Neural progenitor cell (in vitro differentiated cells): ENCODE data around the gene FXYD7. TPM values are rescaled to one million over a fixed set of nuclear protein-coding genes. Genes with fewer than 3 reads are reported as not detected.

Experiments
- DNase-seq: peaks from one replicate; pipeline ENCODE4 v3.0.0-alpha.2; 2016; ENCODE audit warnings: low spot score
- H2AFZ ChIP-seq: fragments of 200-600 bp; sonication (generic); replicated peaks from 2 replicates; pipeline ENCODE4 v1.6.1; 2016; ENCODE audit warnings: antibody characterized with exemption
- H3F3A ChIP-seq: fragments of 200-600 bp; sonication (generic); 2 replicates; pipeline ENCODE4 v1.6.1; 2016; ENCODE audit warnings: antibody characterized with exemption, low read depth
- H3K27ac ChIP-seq: fragments of 200-600 bp; sonication (generic); 2 replicates; pipeline ENCODE4 v1.5.1; 2016; ENCODE audit warnings: mild to moderate bottlenecking
- H3K27me3 ChIP-seq: fragments of 200-600 bp; sonication (generic); 2 replicates; pipeline ENCODE4 v1.6.1; 2016; ENCODE audit warnings: mild to moderate bottlenecking, moderate library complexity
- H3K36me3 ChIP-seq: fragments of 200-600 bp; sonication (generic); 2 replicates; pipeline ENCODE4 v1.5.1; 2016
- H3K4me1 ChIP-seq: fragments of 200-600 bp; sonication (generic); 2 replicates; pipeline ENCODE4 v1.6.1; 2016; ENCODE audit warnings: mixed run types
- H3K4me2 ChIP-seq: fragments of 200-600 bp; sonication (generic); 2 replicates; pipeline ENCODE4 v1.6.1; 2016
- H3K4me3 ChIP-seq: fragments of 200-600 bp; sonication (generic); 2 replicates; pipeline ENCODE4 v1.5.1; 2016
- H3K79me2 ChIP-seq: fragments of 200-600 bp; sonication (generic); 2 replicates; pipeline ENCODE4 v1.6.1; 2016; ENCODE audit warnings: low read depth
- H3K9ac ChIP-seq: fragments of 200-600 bp; sonication (generic); 2 replicates; pipeline ENCODE4 v1.6.1; 2016
- H3K9me3 ChIP-seq: fragments of 200-600 bp; sonication (generic); 2 replicates; pipeline ENCODE4 v1.5.1; 2016; ENCODE audit warnings: low read depth
- H4K20me1 ChIP-seq: fragments of 200-600 bp; sonication (generic); 2 replicates; pipeline ENCODE4 v1.6.1; 2016; ENCODE audit warnings: low read depth
- H3K27ac Mint-ChIP-seq: 3 replicates; pipeline ENCODE4 v1.8.0; 2021; ENCODE audit warnings: mixed read lengths
- H3K27me3 Mint-ChIP-seq: 2 replicates; pipeline ENCODE4 v1.8.0; 2022; ENCODE audit warnings: low read depth, mild to moderate bottlenecking, inconsistent platforms, moderate library complexity, mixed read lengths; ENCODE audit not compliant: insufficient read depth
- H3K36me3 Mint-ChIP-seq: 3 replicates; pipeline ENCODE4 v1.8.0; 2021; ENCODE audit warnings: mixed read lengths
- H3K4me1 Mint-ChIP-seq: 3 replicates; pipeline ENCODE4 v1.8.0; 2021; ENCODE audit warnings: mixed read lengths
- H3K4me3 Mint-ChIP-seq: 3 replicates; pipeline ENCODE4 v1.8.0; 2021; ENCODE audit warnings: mild to moderate bottlenecking, moderate library complexity, mixed read lengths
- H3K9me3 Mint-ChIP-seq: 3 replicates; pipeline ENCODE4 v1.8.0; 2020; ENCODE audit warnings: mixed read lengths
- EZH2 ChIP-seq: fragments of 200-600 bp; sonication (generic); IDR thresholded peaks from 2 replicates; pipeline ENCODE4 v1.6.1; 2017; ENCODE audit warnings: antibody characterized with exemption, mild to moderate bottlenecking, moderate library complexity
- EZH2phosphoT487 ChIP-seq: fragments of 200-600 bp; sonication (generic); IDR thresholded peaks from 2 replicates; pipeline ENCODE4 v1.6.1; 2017; ENCODE audit warnings: antibody characterized with exemption
- total RNA-seq: library from RNA; depleted of rRNA; stranded (reverse); fragments of >200 nt; gene quantifications from 2 replicates; pipeline ENCODE4 v1.2.3, GENCODE V29; 2015; ENCODE audit warnings: low replicate concordance
- TF ChIP-seq, protein P1 (sequence below): fragments of 200-600 bp; sonication (generic); IDR thresholded peaks from 2 replicates; pipeline ENCODE4 v1.5.1; 2017; ENCODE audit warnings: antibody characterized with exemption, mild to moderate bottlenecking

The FXYD7 gene
- total RNA-seq, 1 donor from 2014 or later: 0.13 TPM

- no peak overlapping the region for H3K27ac Mint-ChIP-seq
- Histone ChIP-seq H3K4me3 (no peak overlapping the region), H3K79me2 (no peaks in the 10 kb centered on the region), H4K20me1 (no peaks in the 10 kb centered on the region), H3K9me3 (no peaks in the 10 kb centered on the region), H3K27me3 (no peaks in the 10 kb centered on the region), H3K9ac (no peak overlapping the region), H3F3A (no peaks in the 10 kb centered on the region), H3K36me3 (no peaks in the 10 kb centered on the region), H3K27ac (no peak overlapping the region), H2AFZ (no peak overlapping the region), H3K4me2 (no peak overlapping the region), H3K4me1 (no peaks in the 10 kb centered on the region)
- H3K36me3 Mint-ChIP-seq: no peaks in the 10 kb centered on the region
- no peak overlapping the region for H3K4me3 Mint-ChIP-seq
- no peak for TF ChIP-seq EZH2
- TF ChIP-seq, protein P1, sequence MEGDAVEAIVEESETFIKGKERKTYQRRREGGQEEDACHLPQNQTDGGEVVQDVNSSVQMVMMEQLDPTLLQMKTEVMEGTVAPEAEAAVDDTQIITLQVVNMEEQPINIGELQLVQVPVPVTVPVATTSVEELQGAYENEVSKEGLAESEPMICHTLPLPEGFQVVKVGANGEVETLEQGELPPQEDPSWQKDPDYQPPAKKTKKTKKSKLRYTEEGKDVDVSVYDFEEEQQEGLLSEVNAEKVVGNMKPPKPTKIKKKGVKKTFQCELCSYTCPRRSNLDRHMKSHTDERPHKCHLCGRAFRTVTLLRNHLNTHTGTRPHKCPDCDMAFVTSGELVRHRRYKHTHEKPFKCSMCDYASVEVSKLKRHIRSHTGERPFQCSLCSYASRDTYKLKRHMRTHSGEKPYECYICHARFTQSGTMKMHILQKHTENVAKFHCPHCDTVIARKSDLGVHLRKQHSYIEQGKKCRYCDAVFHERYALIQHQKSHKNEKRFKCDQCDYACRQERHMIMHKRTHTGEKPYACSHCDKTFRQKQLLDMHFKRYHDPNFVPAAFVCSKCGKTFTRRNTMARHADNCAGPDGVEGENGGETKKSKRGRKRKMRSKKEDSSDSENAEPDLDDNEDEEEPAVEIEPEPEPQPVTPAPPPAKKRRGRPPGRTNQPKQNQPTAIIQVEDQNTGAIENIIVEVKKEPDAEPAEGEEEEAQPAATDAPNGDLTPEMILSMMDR: no peak
- no peak for TF ChIP-seq EZH2phosphoT487
- H3K9me3 Mint-ChIP-seq: peaks cover 14% of the 10 kb centered on the region
- peaks cover 8% of the 10 kb centered on the region for H3K27me3 Mint-ChIP-seq
- no peak for DNase-seq
- peaks cover 4% of the 10 kb centered on the region for H3K4me1 Mint-ChIP-seq
These were observed 36.8 kb downstream of the FXYD7 start for GRCh38 chr19:35179830-35180229.

DNA sequence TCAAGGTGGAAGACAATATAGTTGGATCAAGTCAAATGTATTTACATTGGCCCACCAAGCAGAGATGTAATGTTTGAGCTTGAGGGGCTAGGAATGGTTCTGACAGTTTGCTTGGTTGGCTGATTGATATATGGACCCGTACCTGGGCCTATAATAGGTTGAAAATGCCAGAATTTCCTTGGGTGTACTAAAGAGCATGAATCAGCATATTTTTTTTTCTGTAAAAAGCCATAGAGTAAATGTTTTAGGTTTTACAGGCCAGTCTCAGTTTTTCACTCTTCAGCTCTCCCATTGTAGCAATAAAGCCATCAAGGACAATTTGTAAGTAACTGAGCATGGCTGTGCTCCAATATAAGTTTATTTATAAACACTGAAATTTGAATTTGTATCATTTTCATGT is 38.3 kb downstream of the FXYD7 start:
- H3K27ac Mint-ChIP-seq: no peak overlapping the region
- no peak for DNase-seq
- no peak overlapping the region for H3K9ac ChIP-seq
- peaks cover 8% of the 10 kb centered on the region for H3K27me3 Mint-ChIP-seq
- no peak overlapping the region for H3K27ac ChIP-seq
- peaks cover 12% of the 10 kb centered on the region for H3K9me3 Mint-ChIP-seq
- H3K4me3 ChIP-seq: no peak overlapping the region
- no peaks in the 10 kb centered on the region for H3F3A ChIP-seq
- no peak overlapping the region for H3K4me2 ChIP-seq
- no peaks in the 10 kb centered on the region for H3K36me3 ChIP-seq
- H3K27me3 ChIP-seq: no peaks in the 10 kb centered on the region
- H3K4me3 Mint-ChIP-seq: no peak overlapping the region
- no peaks in the 10 kb centered on the region for H3K36me3 Mint-ChIP-seq
- H3K4me1 ChIP-seq: no peaks in the 10 kb centered on the region
- H4K20me1 ChIP-seq: no peaks in the 10 kb centered on the region
- H2AFZ ChIP-seq: no peak overlapping the region
- H3K4me1 Mint-ChIP-seq: no peaks in the 10 kb centered on the region
- H3K9me3 ChIP-seq: no peaks in the 10 kb centered on the region
- TF ChIP-seq, protein P1: no peak
- TF ChIP-seq EZH2phosphoT487: no peak
- TF ChIP-seq EZH2: no peak
- no peaks in the 10 kb centered on the region for H3K79me2 ChIP-seq

- no peak overlapping the region for H3K4me3 ChIP-seq
- DNase-seq: no peak
- no peaks in the 10 kb centered on the region for H3K79me2 ChIP-seq
- H3K4me1 ChIP-seq: no peaks in the 10 kb centered on the region
- Mint-ChIP-seq H3K27ac (no peak overlapping the region), H3K27me3 (peaks cover 4% of the 10 kb centered on the region), H3K4me1 (no peaks in the 10 kb centered on the region), H3K9me3 (peaks cover 7% of the 10 kb centered on the region), H3K36me3 (no peaks in the 10 kb centered on the region), H3K4me3 (no peak overlapping the region)
- no peaks in the 10 kb centered on the region for H3K9me3 ChIP-seq
- no peaks in the 10 kb centered on the region for H3F3A ChIP-seq
- no peaks in the 10 kb centered on the region for H3K27me3 ChIP-seq
- no peak overlapping the region for H3K9ac ChIP-seq
- no peak for TF ChIP-seq EZH2
- TF ChIP-seq, protein P1: no peak
- TF ChIP-seq EZH2phosphoT487: no peak
- H3K36me3 ChIP-seq: no peaks in the 10 kb centered on the region
- H3K27ac ChIP-seq: no peak overlapping the region
- H2AFZ ChIP-seq: no peak overlapping the region
- no peak overlapping the region for H3K4me2 ChIP-seq
- H4K20me1 ChIP-seq: no peaks in the 10 kb centered on the region
These were observed 41.2 kb downstream of the FXYD7 start for GRCh38 chr19:35184267-35184666.
